HK-2 (cell line): Measurements from ENCODE around the gene CDC27.
"Not testable (repeated sequence)": the region's sequence is repeated elsewhere in the genome, so short reads cannot be mapped to it uniquely, and the experiment has no call there.

ENCODE experiments used
- DNase-seq: peaks from one replicate; pipeline ENCODE4 v3.0.0-alpha.2; 2018; ENCODE audit not compliant: unreplicated experiment

Gene CDC27

DNA sequence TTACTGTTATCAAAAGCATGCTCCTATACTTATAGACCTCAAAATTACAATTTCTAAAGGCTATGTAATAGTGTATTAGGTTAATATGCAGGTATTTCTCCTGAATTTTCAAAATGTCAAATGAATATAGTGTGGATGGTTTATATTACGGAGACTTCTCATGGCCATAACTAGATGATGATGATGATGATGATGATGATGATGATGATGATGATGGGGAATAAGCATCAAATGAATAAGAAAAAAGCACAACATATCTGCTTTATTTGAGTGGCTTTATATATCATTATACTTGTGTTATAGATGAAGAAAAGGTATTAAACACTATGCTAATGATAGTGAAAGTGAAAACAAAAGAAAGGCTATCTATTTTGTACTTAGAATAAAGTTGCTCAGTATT lies 53.9 kb downstream of the CDC27 start:
- no peak for DNase-seq

- DNase-seq = not testable (repeated sequence)
These were observed 54.7 kb downstream of the CDC27 start for GRCh38 chr17:47134354-47134753.

DNA sequence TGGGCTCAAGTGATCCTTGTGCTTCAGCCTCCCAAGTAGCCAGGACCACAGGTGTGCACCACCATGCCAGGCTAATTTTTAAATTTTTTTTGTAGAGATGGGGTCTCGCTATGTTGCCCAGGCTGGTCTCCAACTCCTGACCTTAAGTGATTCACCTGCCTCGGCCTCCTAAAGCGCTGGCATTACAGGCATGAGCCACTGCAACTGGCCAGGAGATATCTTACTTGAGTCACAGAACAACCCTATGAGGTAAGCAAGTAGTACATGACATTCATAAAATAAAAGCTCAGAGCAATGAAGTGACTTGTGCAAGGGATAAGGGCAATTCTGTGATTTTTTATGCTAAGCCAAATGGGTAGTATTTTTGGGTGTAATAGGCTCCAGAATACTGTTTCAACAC lies 57.3 kb downstream of the CDC27 start:
- DNase-seq = no peak

GRCh38 chr17:47126835-47127234 lies 62.3 kb downstream of the CDC27 start:
- not testable (repeated sequence) for DNase-seq

DNA sequence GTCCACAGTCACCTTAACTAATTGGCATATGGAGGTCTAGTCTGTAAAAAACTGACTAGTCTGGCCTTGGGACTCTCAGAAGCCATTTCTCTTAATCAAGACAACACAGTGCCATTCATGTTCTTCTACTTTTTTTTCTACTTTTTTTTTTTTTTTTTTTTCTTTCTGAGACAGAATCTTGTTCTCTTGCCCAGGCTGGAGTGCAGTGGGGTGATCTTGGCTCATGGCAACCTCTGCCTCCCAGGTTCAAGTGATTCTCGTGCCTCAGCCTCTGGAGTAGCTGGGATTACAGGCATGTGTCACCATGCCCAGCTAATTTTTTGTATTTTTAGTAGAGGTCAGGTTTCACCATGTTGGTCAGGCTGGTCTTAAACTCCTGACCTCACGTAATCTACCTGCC lies 65.8 kb downstream of the CDC27 start:
- DNase-seq = not testable (repeated sequence)

GRCh38 chr17:47120521-47121095 lies 68.5 kb downstream of the CDC27 start:
- DNase-seq = no peak

- no peak for DNase-seq
These were observed 69.2 kb downstream of the CDC27 start for GRCh38 chr17:47119746-47120520.

GRCh38 chr17:47117386-47117785 lies 71.7 kb downstream of the CDC27 start:
- no peak for DNase-seq

- no peak for DNase-seq
These were observed 83.0 kb downstream of the CDC27 start for GRCh38 chr17:47106130-47106529.

- not testable (repeated sequence) for DNase-seq
These were observed 83.8 kb downstream of the CDC27 start for GRCh38 chr17:47105246-47105645.

- no peak for DNase-seq
These were observed 86.2 kb downstream of the CDC27 start for GRCh38 chr17:47102914-47103313.

- peak; percentile 90 for DNase-seq
These were observed 88.9 kb downstream of the CDC27 start for GRCh38 chr17:47099987-47100711.

- DNase-seq = no peak
These were observed 89.6 kb downstream of the CDC27 start for GRCh38 chr17:47099451-47099986.

GRCh38 chr17:47096343-47096742 lies 92.8 kb downstream of the CDC27 start:
- no peak for DNase-seq

DNA sequence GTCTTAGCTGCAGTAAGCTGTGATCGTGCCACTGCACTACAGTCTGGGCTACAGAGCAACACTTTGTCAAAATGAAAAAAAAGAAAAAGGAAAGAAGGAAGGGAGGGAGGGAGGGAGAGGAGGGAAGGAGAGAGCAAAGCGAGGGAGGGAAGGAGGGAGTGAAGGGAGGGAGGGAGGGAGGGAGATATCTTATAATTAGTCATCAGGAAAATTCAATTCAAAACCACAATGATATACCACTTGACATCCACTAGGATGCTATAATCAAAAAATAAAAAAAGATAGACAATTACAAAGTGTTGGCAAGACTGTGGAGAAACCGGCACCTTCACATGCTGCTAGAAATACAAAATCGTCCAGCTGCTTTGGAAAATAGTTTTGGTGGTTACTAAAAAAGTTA lies 93.8 kb downstream of the CDC27 start:
- no peak for DNase-seq

DNA sequence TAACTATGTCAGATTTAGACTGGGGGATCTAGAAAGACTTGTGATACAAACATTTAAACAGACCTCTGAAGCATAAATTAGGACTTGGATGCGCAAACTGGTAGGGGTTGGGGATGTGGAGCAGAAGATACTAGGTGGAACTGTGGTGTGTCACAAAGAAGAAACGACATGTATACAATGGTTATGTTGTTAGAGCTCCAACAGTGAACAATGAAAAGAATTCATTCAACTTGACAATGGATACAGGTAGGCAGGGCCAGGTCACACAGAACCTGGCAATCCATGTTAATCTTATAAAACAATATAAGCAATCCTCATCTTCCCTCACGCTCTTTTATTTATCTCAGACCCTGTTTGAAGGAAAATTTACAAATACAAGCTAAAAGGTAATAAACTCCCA lies 102.0 kb downstream of the CDC27 start:
- DNase-seq = no peak

DNA sequence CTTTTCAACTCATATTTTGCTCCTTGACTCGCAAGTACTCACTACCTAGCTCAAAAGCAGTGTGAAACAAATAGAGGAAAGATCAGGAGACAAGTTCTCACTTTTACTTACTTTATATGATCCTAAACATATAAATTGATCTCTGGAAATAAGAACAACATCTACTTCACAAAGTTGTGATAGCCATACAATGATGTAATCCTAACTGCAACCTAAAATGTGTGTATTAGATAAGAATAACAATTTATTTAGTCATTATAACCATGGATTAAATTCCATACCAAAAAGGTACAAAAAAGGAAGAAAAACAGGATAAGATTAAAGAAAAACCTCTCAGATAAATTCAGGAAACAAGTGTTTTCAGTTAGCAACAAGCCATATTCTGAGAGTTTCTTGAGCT lies 103.4 kb downstream of the CDC27 start:
- no peak for DNase-seq

DNA sequence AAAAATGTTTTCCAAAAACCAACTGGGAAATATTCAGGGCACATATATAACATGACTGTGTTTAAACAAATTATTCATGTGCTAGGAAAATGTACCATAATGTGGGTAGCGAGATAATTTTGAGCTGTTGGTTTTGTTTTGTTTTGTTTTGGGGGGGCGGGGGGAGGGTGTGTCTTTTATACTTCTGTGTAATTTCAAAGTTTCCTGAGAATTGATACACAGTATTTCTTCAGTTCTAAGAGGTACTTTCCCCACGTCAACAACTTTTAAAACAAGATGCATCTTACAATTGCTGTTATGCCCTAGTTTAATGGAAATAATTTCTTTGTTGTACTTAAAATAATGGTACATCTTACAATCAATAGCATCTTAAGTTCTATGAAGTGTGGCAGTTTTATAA lies 110.3 kb downstream of the CDC27 start:
- DNase-seq = no peak

- DNase-seq = no peak
These were observed 111.5 kb downstream of the CDC27 start for GRCh38 chr17:47077576-47077975.

DNA sequence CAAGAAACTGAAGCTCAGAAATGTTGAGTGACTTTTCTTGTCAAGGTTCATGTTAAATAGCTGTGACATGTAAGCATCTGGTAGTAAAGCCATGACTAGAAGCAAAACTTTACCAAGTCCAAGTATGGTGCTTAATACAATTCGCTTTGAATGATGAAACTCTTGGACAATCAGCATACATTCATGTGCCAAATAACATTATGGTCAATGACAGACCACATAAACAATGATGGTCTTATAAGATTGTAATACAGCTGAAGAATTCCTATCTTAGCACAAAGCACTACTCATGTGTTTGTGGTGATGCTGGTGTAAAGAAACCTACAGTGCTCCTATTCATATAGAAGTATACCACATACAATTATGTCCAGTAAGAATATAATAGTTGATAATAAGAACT lies 112.9 kb downstream of the CDC27 start:
- no peak for DNase-seq

DNA sequence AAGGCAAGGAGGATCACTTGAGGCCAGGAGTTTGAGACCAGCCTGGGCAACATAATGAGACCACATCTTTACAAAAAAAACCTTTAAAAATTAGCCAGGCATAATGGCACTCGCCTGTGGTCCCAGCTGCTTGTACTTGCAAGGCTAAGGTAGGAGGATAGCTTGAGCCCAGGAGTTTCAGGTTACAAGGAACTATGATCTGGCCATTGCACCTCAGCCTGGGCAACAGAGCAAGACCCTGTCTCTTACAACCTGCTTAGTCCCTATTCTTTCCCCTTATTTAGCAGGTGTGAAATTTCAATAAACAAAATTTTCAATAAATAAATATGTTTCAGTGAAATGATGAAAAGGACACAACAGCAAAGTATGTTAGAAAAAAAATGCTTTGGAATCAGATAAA lies 114.7 kb downstream of the CDC27 start:
- not testable (repeated sequence) for DNase-seq

DNA sequence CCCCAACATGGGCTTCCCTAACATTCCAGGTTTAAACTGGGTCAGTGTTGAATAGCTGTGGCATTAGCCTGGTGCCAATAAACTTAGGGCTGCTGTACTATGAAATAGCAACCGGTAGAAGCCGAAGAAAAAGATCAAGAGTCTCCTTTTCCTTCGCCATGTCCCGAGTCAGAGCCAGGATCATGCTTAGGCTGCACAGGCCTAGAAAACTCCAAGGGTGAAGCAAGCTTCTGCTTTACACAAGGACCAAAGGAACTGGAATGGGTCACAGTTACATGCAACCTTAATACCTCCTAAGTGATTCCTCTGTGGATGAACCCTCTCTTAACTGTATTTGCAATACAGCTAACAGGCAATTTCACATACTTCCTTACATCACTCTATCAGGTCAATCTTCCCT lies 115.5 kb downstream of the CDC27 start:
- not testable (repeated sequence) for DNase-seq

DNA sequence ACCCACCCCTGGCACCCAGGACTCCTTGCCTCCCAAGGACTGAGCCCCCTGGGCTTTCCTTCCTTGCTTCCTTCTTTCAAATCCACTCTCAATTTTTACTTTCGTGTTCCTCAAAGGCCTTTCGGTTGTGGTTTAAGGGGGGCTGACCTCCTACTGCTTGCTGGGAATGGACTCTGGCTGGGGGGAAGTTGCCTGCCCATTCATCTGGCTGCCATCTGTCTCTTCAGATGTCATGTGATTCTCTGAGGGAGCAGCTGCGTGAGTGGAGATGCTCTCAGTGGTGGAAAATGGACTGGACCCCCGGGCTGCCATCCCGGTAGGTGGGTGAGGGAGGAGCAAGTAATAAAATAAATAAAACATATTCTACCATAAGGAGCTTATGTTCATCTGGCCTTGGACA lies 116.2 kb downstream of the CDC27 start:
- no peak for DNase-seq
